Parathyroid adenoma (tissue), 2 donors: Measurements from ENCODE around the gene SBF1.

Experiments
- H2AFZ ChIP-seq: fragments of 300-600 bp; sonication (generic); one replicate; pipeline ENCODE4 v1.7.0; 2017; ENCODE audit warnings: antibody characterized with exemption, mild to moderate bottlenecking
- H3K27ac ChIP-seq: fragments of 300-600 bp; sonication (generic); one replicate; pipeline ENCODE4 v1.7.0; 2017
- H3K27me3 ChIP-seq: fragments of 300-600 bp; sonication (generic); one replicate; pipeline ENCODE4 v1.7.0; 2017; ENCODE audit warnings: low read length; ENCODE audit not compliant: control insufficient read depth, insufficient read depth
- H3K36me3 ChIP-seq: fragments of 300-600 bp; sonication (generic); one replicate; pipeline ENCODE4 v1.7.0; 2017; ENCODE audit warnings: low read length; ENCODE audit not compliant: control insufficient read depth, insufficient read depth
- H3K4me1 ChIP-seq: fragments of 300-600 bp; sonication (generic); one replicate; pipeline ENCODE4 v1.7.0; 2017; ENCODE audit warnings: control low read depth
- H3K4me2 ChIP-seq: fragments of 300-600 bp; sonication (generic); one replicate; pipeline ENCODE4 v1.7.0; 2017; ENCODE audit warnings: low read length
- H3K4me3 ChIP-seq: fragments of 300-600 bp; sonication (generic); one replicate; pipeline ENCODE4 v1.7.0; 2017; ENCODE audit warnings: low read depth, low read length
- H3K79me2 ChIP-seq: fragments of 300-600 bp; sonication (generic); one replicate; pipeline ENCODE4 v1.7.0; 2017; ENCODE audit warnings: control low read depth
- H3K9ac ChIP-seq: fragments of 300-600 bp; sonication (generic); one replicate; pipeline ENCODE4 v1.7.0; 2017; ENCODE audit warnings: mild to moderate bottlenecking
- H3K9me3 ChIP-seq: fragments of 300-600 bp; sonication (generic); one replicate; pipeline ENCODE4 v1.7.0; 2017; ENCODE audit warnings: low read length; ENCODE audit not compliant: control insufficient read depth
- TF ChIP-seq, protein P1 (sequence below): fragments of 300-600 bp; sonication (generic); IDR thresholded peaks from one replicate; pipeline ENCODE4 v1.7.0; 2017; ENCODE audit warnings: antibody characterized with exemption, mild to moderate bottlenecking
- donor health status: primary hyperparathyroidism.

Gene SBF1

DNA sequence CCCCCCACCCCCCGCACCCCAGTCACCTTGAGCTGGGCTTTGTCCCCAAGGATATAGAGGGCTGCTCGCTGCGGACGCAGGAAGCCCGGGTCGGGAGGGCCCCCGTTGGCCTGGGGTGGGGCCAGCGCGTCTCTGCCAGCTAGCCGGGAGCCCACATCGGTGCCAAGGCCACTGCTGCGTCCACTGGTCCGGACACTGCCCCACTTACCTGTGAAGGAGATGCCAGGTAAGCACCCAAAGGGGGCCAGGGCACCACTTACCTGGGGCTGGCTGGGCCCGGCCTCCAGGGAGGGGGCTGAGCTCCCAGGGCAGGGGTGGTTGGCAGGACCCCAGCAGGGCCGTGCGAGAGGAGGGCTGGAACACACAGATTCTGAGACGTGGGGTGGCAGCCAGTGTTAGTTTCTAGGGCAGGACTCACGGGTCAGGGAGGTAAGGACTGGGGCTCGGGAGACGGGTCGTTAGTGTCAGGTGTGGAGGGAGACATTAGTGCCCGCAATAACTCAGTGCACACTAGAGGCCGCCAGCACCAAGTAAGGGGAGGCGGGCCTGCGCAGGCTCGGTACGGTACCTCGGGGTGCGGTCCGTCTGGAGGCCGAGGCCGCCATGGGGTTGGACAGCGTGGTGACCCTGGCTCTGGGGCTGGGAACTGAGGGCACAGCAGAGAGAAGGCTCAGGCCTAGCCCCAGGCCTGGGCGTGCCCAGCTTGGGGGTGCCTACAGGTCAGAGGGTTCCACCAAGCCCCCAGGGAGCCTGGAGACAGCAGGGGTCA, 18.2 kb downstream of the SBF1 start:
- Histone ChIP-seq H3K9me3 (no peaks in the 10 kb centered on the region), H3K36me3 (no peaks in the 10 kb centered on the region)

DNA sequence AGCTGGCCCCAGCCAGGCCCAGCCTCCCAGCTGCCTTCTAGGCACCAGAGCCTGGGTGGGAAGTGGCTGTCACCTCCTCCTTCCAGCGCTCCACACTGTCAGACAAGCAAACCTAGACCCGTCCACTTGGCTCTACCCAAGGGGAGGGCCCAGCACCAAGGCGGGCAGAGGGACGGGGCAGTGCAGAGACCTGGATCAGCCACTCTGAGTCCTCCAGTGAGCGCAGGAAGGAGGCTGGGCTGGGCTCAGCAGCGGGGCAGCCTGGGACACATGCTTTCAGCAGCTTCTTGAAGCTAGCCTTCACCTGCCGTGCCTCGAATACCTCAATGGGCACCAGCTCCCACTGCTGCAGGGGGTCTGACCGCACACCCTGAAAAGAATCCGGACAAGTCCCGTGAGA, 18.8 kb downstream of the SBF1 start:
- Histone ChIP-seq H3K27me3 (no peaks in the 10 kb centered on the region), H2AFZ (no peak overlapping the region), H3K9ac (no peak overlapping the region), H3K36me3 (no peaks in the 10 kb centered on the region), H3K4me2 (no peak overlapping the region), H3K4me1 (no peaks in the 10 kb centered on the region), H3K27ac (no peak overlapping the region), H3K4me3 (no peak overlapping the region), H3K79me2 (no peaks in the 10 kb centered on the region), H3K9me3 (no peaks in the 10 kb centered on the region)
- TF ChIP-seq, protein P1, sequence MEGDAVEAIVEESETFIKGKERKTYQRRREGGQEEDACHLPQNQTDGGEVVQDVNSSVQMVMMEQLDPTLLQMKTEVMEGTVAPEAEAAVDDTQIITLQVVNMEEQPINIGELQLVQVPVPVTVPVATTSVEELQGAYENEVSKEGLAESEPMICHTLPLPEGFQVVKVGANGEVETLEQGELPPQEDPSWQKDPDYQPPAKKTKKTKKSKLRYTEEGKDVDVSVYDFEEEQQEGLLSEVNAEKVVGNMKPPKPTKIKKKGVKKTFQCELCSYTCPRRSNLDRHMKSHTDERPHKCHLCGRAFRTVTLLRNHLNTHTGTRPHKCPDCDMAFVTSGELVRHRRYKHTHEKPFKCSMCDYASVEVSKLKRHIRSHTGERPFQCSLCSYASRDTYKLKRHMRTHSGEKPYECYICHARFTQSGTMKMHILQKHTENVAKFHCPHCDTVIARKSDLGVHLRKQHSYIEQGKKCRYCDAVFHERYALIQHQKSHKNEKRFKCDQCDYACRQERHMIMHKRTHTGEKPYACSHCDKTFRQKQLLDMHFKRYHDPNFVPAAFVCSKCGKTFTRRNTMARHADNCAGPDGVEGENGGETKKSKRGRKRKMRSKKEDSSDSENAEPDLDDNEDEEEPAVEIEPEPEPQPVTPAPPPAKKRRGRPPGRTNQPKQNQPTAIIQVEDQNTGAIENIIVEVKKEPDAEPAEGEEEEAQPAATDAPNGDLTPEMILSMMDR: no peak

More for the DNA sequence above, 18.2 kb downstream of the SBF1 start:
- H3K79me2 ChIP-seq: no peaks in the 10 kb centered on the region
- no peaks in the 10 kb centered on the region for H3K4me1 ChIP-seq
- TF ChIP-seq, protein P1: no peak
- no peak overlapping the region for H3K27ac ChIP-seq
- no peaks in the 10 kb centered on the region for H3K27me3 ChIP-seq
- no peak overlapping the region for H3K9ac ChIP-seq
- H3K4me3 ChIP-seq: no peak overlapping the region
- no peak overlapping the region for H3K4me2 ChIP-seq
- no peak overlapping the region for H2AFZ ChIP-seq

DNA sequence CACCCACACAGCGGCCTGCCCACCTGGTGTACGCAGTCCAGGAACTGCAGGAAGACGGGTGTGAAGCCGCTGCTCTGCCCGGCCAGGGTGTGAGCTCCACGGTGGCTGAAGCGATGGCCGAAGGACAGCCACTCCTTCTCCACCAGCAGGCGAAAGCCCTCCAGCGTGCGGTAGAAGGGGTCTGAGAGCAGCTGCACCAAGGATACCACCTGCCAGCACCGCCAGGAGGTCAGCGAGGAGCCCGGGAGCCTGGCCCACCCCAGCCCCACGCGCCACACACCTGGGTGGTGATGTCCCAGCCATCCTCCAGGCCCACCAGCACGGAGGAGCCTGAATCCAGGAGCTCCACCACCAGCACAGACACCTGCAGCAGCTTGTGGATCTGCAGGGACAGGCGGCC, 19.6 kb downstream of the SBF1 start:
- Histone ChIP-seq H3K9me3 (no peaks in the 10 kb centered on the region), H3K27me3 (no peaks in the 10 kb centered on the region), H2AFZ (no peak overlapping the region), H3K4me2 (no peak overlapping the region), H3K36me3 (no peaks in the 10 kb centered on the region), H3K79me2 (no peaks in the 10 kb centered on the region), H3K4me3 (no peak overlapping the region), H3K9ac (no peak overlapping the region), H3K27ac (no peak overlapping the region), H3K4me1 (no peaks in the 10 kb centered on the region)
- TF ChIP-seq, protein P1: no peak

DNA sequence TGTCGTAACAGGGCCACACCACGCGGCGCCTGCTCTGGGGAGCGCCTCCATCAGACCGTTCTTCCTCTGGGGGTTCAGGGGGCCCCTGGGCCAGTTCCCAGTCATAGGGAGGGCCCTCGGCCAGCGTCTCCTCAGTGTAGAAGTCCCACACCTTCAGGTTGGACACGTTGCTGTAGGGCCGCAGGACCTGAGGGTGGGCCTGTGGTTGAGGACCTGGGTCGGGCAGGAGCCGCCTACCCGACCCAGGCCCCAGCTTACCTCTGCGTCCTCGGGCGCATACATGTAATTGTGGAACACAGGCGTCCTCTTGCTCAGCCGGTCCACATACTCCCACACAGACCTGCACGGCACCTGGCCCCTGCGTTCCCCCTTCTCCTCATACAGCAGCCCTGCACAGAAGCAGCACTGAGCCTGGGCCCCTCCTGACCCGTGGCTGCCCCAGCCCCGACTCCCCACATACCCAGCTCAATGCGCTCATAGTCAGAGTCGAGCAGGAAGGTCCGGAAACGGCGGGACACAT, 20.2 kb downstream of the SBF1 start:
- H3K27ac ChIP-seq: no peak overlapping the region
- no peak overlapping the region for H2AFZ ChIP-seq
- H3K27me3 ChIP-seq: no peaks in the 10 kb centered on the region
- no peaks in the 10 kb centered on the region for H3K36me3 ChIP-seq
- H3K4me3 ChIP-seq: no peak overlapping the region
- H3K4me1 ChIP-seq: no peaks in the 10 kb centered on the region
- H3K4me2 ChIP-seq: no peak overlapping the region
- no peak overlapping the region for H3K9ac ChIP-seq
- no peaks in the 10 kb centered on the region for H3K79me2 ChIP-seq
- H3K9me3 ChIP-seq: no peaks in the 10 kb centered on the region
- TF ChIP-seq, protein P1: no peak

DNA sequence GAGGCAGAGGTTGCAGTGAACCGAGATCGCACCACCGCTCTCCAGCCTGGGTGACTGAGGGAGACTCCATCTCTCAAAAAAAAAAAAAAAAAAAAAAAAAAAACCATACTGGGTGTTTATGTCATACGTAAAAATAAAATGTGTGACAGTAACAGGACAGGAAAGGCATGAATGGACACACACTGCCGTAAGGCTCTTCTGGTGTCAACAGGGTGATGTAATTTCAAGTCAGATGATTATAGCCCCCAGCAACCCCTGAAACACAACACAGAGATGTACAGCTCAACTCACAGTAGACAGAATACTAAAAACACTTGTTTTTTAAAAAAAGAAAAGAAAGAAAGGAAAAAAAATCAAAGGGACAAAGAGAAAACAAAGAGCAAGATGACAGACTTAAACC, 22.2 kb downstream of the SBF1 start:
- Histone ChIP-seq H3K27me3 (no peaks in the 10 kb centered on the region), H3K4me3 (no peak overlapping the region), H3K79me2 (no peaks in the 10 kb centered on the region), H3K36me3 (no peaks in the 10 kb centered on the region), H3K9me3 (no peaks in the 10 kb centered on the region), H3K4me2 (no peak overlapping the region), H2AFZ (no peak overlapping the region), H3K4me1 (no peaks in the 10 kb centered on the region), H3K9ac (no peak overlapping the region), H3K27ac (no peak overlapping the region)
- TF ChIP-seq, protein P1: no peak
